WERI-Rb-1 (cell line): ENCODE measurements around the gene OR2AE1.
"Not testable (repeated sequence)": the region's sequence is repeated elsewhere in the genome, so short reads cannot be mapped to it uniquely, and the experiment has no call there.

ENCODE experiments used
- DNase-seq: peaks from one replicate; pipeline ENCODE4 v3.0.0-alpha.2; 2020
- H3K27ac ChIP-seq: fragments of 250-450 bp; sonication (Bioruptor Pico); 2 replicates; pipeline ENCODE4 v1.5.1; 2020; ENCODE audit warnings: mild to moderate bottlenecking, moderate library complexity
- H3K27me3 ChIP-seq: fragments of 250-450 bp; sonication (Bioruptor Pico); 2 replicates; pipeline ENCODE4 v1.5.1; 2021; ENCODE audit warnings: mild to moderate bottlenecking, low read depth, moderate library complexity; ENCODE audit not compliant: insufficient read depth, severe bottlenecking
- H3K36me3 ChIP-seq: fragments of 250-450 bp; sonication (Bioruptor Pico); 2 replicates; pipeline ENCODE4 v1.5.1; 2020; ENCODE audit warnings: mild to moderate bottlenecking, moderate library complexity
- H3K4me3 ChIP-seq: 2 replicates; pipeline ENCODE4 v1.5.1; 2011; ENCODE audit warnings: low read depth, mild to moderate bottlenecking, control low read depth, low read length
- H3K9me3 ChIP-seq: fragments of 250-450 bp; sonication (Bioruptor Pico); 2 replicates; pipeline ENCODE4 v1.5.1; 2021; ENCODE audit warnings: mild to moderate bottlenecking, moderate library complexity; ENCODE audit not compliant: severe bottlenecking
- CTCF ChIP-seq: IDR thresholded peaks from 2 replicates; pipeline ENCODE4 v1.5.1; 2011; ENCODE audit warnings: low read depth, mild to moderate bottlenecking, control low read depth, inconsistent platforms, low read length

The OR2AE1 gene

GRCh38 chr7:99897322-99898022, 20.6 kb upstream of the OR2AE1 start:
- DNase-seq: no peak
- Histone ChIP-seq H3K36me3 (peaks cover 25% of the 10 kb centered on the region), H3K27ac (no peak overlapping the region), H3K9me3 (no peaks in the 10 kb centered on the region), H3K27me3 (no peaks in the 10 kb centered on the region), H3K4me3 (no peak overlapping the region)
- TF ChIP-seq CTCF: no peak

GRCh38 chr7:99894738-99895137, 17.9 kb upstream of the OR2AE1 start:
- H3K27ac ChIP-seq: no peak overlapping the region
- no peak for TF ChIP-seq CTCF
- H3K9me3 ChIP-seq: no peaks in the 10 kb centered on the region
- DNase-seq: no peak
- H3K36me3 ChIP-seq: peaks cover 17% of the 10 kb centered on the region
- H3K27me3 ChIP-seq: no peaks in the 10 kb centered on the region
- no peak overlapping the region for H3K4me3 ChIP-seq

GRCh38 chr7:99893280-99893679, 16.4 kb upstream of the OR2AE1 start:
- Histone ChIP-seq H3K27ac (no peak overlapping the region), H3K27me3 (no peaks in the 10 kb centered on the region), H3K9me3 (no peaks in the 10 kb centered on the region), H3K36me3 (peaks cover 21% of the 10 kb centered on the region), H3K4me3 (no peak overlapping the region)
- no peak for DNase-seq
- TF ChIP-seq CTCF: no peak

GRCh38 chr7:99890348-99890747, 13.5 kb upstream of the OR2AE1 start:
- H3K27ac ChIP-seq, DNase-seq, H3K9me3 ChIP-seq, H3K27me3 ChIP-seq, H3K4me3 ChIP-seq: not testable (repeated sequence)
- H3K36me3 ChIP-seq: peaks cover 21% of the 10 kb centered on the region

GRCh38 chr7:99888366-99888765, 11.5 kb upstream of the OR2AE1 start:
- H3K9me3 ChIP-seq, DNase-seq, H3K27me3 ChIP-seq, H3K4me3 ChIP-seq, H3K27ac ChIP-seq: not testable (repeated sequence)
- peaks cover 21% of the 10 kb centered on the region for H3K36me3 ChIP-seq

GRCh38 chr7:99881370-99881769, 4.5 kb upstream of the OR2AE1 start:
- H3K27me3 ChIP-seq: no peaks in the 10 kb centered on the region
- H3K4me3 ChIP-seq: no peak overlapping the region
- H3K27ac ChIP-seq: no peak overlapping the region
- no peaks in the 10 kb centered on the region for H3K36me3 ChIP-seq
- H3K9me3 ChIP-seq: no peaks in the 10 kb centered on the region
- TF ChIP-seq CTCF: no peak
- DNase-seq: no peak

- no peaks in the 10 kb centered on the region for H3K9me3 ChIP-seq
- TF ChIP-seq CTCF: no peak
- no peaks in the 10 kb centered on the region for H3K27me3 ChIP-seq
- H3K27ac ChIP-seq: no peak overlapping the region
- no peaks in the 10 kb centered on the region for H3K36me3 ChIP-seq
- DNase-seq: no peak
- H3K4me3 ChIP-seq: no peak overlapping the region
Measured at GRCh38 chr7:99876491-99876890, 342 bp downstream of the OR2AE1 start.
